ENCODE measurements around the gene CYGB.
A peak's percentile ranks its signal among the peaks of the same experiment; 100 is the strongest.

Gene CYGB

GRCh38 chr17:76550712-76551615, 13.5 kb upstream of the CYGB start:
- no peak for DNase-seq (ENCODE audit: low read depth)

GRCh38 chr17:76549539-76549938, 12.0 kb upstream of the CYGB start:
- DNase-seq (ENCODE audit: low read depth): no peak

- DNase-seq (ENCODE audit: low read depth): no peak
Observed at GRCh38 chr17:76549215-76549518, 11.7 kb upstream of the CYGB start.

GRCh38 chr17:76548378-76549214, 11.1 kb upstream of the CYGB start:
- DNase-seq (ENCODE audit: low read depth): no peak

GRCh38 chr17:76547642-76548202, 10.2 kb upstream of the CYGB start:
- no peak for DNase-seq (ENCODE audit: low read depth)

GRCh38 chr17:76547183-76547641, 9.7 kb upstream of the CYGB start:
- DNase-seq (ENCODE audit: low read depth): peak; percentile 42

GRCh38 chr17:76546556-76547182, 9.2 kb upstream of the CYGB start:
- no peak for DNase-seq (ENCODE audit: low read depth)

- no peak for DNase-seq (ENCODE audit: low read depth)
Observed at GRCh38 chr17:76545918-76546555, 8.5 kb upstream of the CYGB start.

- no peak for DNase-seq (ENCODE audit: low read depth)
Observed at GRCh38 chr17:76544546-76545365, 7.2 kb upstream of the CYGB start.

- DNase-seq (ENCODE audit: low read depth): no peak
Observed at GRCh38 chr17:76543826-76544545, 6.5 kb upstream of the CYGB start.

- DNase-seq (ENCODE audit: low read depth): no peak
Observed at GRCh38 chr17:76543482-76543825, 5.9 kb upstream of the CYGB start.

GRCh38 chr17:76542984-76543383, 5.5 kb upstream of the CYGB start:
- DNase-seq (ENCODE audit: low read depth): no peak

GRCh38 chr17:76542566-76542971, 5.1 kb upstream of the CYGB start:
- DNase-seq (ENCODE audit: low read depth): no peak

- DNase-seq (ENCODE audit: low read depth): no peak
Observed at GRCh38 chr17:76541739-76542454, 4.4 kb upstream of the CYGB start.

- DNase-seq (ENCODE audit: low read depth): no peak
Observed at GRCh38 chr17:76540381-76541300, 3.1 kb upstream of the CYGB start.

- no peak for DNase-seq (ENCODE audit: low read depth)
Observed at GRCh38 chr17:76539631-76540271, 2.2 kb upstream of the CYGB start, which contains the start of gene PRCD. Gene PRCD, plus strand, starts transcription at chr17:76540044. Its CDS starts 98 bp downstream, at chr17:76540142.

- no peak for DNase-seq (ENCODE audit: low read depth)
Observed at GRCh38 chr17:76538941-76539570, 1.5 kb upstream of the CYGB start.
